CD14-positive monocyte (primary cell): Measurements from ENCODE around the gene SPSB1. TPM values are rescaled to one million over a fixed set of nuclear protein-coding genes. Genes with fewer than 3 reads are reported as not detected.

Experiments
- DNase-seq, 3 donors: peaks; one replicate each; pipeline ENCODE4 v3.0.0-alpha.2; 2011 to 2022
- H2AFZ ChIP-seq: 2 replicates; pipeline ENCODE4 v1.6.0; 2012; ENCODE audit warnings: mild to moderate bottlenecking, low read depth, low read length, inconsistent platforms; ENCODE audit not compliant: insufficient read depth, poor library complexity, severe bottlenecking
- H3K27ac ChIP-seq, 2 donors: 1 replicate in 1 of 2; 2 replicates in 1 of 2; pipeline ENCODE4 v1.5.1; 2012 to 2013; ENCODE audit warnings: low read length in 2 of 2, control low read depth in 1 of 2, inconsistent platforms in 1 of 2, low read depth in 1 of 2, mild to moderate bottlenecking in 1 of 2
- H3K27me3 ChIP-seq, 2 donors: one replicate each; pipeline versions ENCODE4 v1.6.0 to v1.6.1; 2011 to 2013; ENCODE audit warnings: low read length in 2 of 2; ENCODE audit not compliant: control insufficient read depth in 2 of 2, insufficient read depth in 2 of 2
- H3K36me3 ChIP-seq, 2 donors: replicated peaks in 1 of 2; 1 replicate in 1 of 2; 2 replicates in 1 of 2; pipeline versions ENCODE4 v1.5.1 to v1.6.1; 2012 to 2013; ENCODE audit warnings: low read length in 2 of 2, control low read depth in 1 of 2, inconsistent platforms in 1 of 2, mild to moderate bottlenecking in 1 of 2; ENCODE audit not compliant: insufficient read depth in 2 of 2, control insufficient read depth in 1 of 2
- H3K4me1 ChIP-seq, 2 donors: 1 replicate in 1 of 2; 2 replicates in 1 of 2; pipeline versions ENCODE4 v1.5.1 to v1.6.1; 2012 to 2013; ENCODE audit warnings: low read length in 2 of 2, control low read depth in 1 of 2, inconsistent platforms in 1 of 2, mild to moderate bottlenecking in 1 of 2, moderate library complexity in 1 of 2; ENCODE audit not compliant: insufficient read depth in 2 of 2, control insufficient read depth in 1 of 2
- H3K4me2 ChIP-seq: replicated peaks from 2 replicates; pipeline ENCODE3; 2012; ENCODE audit warnings: low read length, moderate library complexity, mild to moderate bottlenecking; ENCODE audit not compliant: poor library complexity, severe bottlenecking; ENCODE audit errors: extremely low read depth
- H3K4me3 ChIP-seq, 3 experiments: fragments of 200-600 bp in 1 of 3; sonication (generic) in 1 of 3; replicated peaks in 1 of 3; 1 replicate in 2 of 3; 2 replicates in 1 of 3; pipeline ENCODE4 v1.5.1; 2011 to 2013; ENCODE audit warnings: low read length in 3 of 3, mild to moderate bottlenecking in 3 of 3, control low read depth in 2 of 3, low read depth in 2 of 3, inconsistent platforms in 1 of 3, moderate library complexity in 1 of 3
- H3K79me2 ChIP-seq: 2 replicates; pipeline ENCODE4 v1.6.0; 2012; ENCODE audit warnings: mild to moderate bottlenecking, control low read depth, inconsistent platforms, low read length, moderate library complexity; ENCODE audit not compliant: insufficient read depth
- H3K9ac ChIP-seq: 2 replicates; pipeline ENCODE4 v1.6.0; 2017; ENCODE audit warnings: low read length, mild to moderate bottlenecking; ENCODE audit not compliant: insufficient read depth, poor library complexity, severe bottlenecking
- H3K9me3 ChIP-seq, 2 donors: replicated peaks in 1 of 2; 1 replicate in 1 of 2; 2 replicates in 1 of 2; pipeline versions ENCODE4 v1.5.1 to v1.6.1; 2012 to 2013; ENCODE audit warnings: low read length in 2 of 2, control low read depth in 1 of 2; ENCODE audit not compliant: control insufficient read depth in 1 of 2, insufficient read depth in 1 of 2
- H4K20me1 ChIP-seq: 2 replicates; pipeline ENCODE4 v1.6.0; 2012; ENCODE audit warnings: mild to moderate bottlenecking, low read length, control low read depth, moderate library complexity; ENCODE audit not compliant: insufficient read depth
- H3K27ac Mint-ChIP-seq, 7 donors: one replicate each; pipeline ENCODE4 v1.8.0; 2020; ENCODE audit warnings: mild to moderate bottlenecking in 7 of 7, mixed read lengths in 7 of 7, moderate library complexity in 6 of 7, inconsistent platforms in 2 of 7
- H3K27me3 Mint-ChIP-seq, 3 donors: one replicate each; pipeline ENCODE4 v1.8.0; 2021 to 2022; ENCODE audit warnings: low read depth in 3 of 3, mild to moderate bottlenecking in 3 of 3, mixed read lengths in 3 of 3, moderate library complexity in 3 of 3, inconsistent platforms in 1 of 3
- H3K36me3 Mint-ChIP-seq, 2 donors: one replicate each; pipeline ENCODE4 v1.8.0; 2020; ENCODE audit warnings: mixed read lengths in 2 of 2, inconsistent platforms in 1 of 2, mild to moderate bottlenecking in 1 of 2
- H3K4me1 Mint-ChIP-seq: one replicate; pipeline ENCODE4 v1.8.0; 2020; ENCODE audit warnings: mild to moderate bottlenecking, mixed read lengths
- H3K4me3 Mint-ChIP-seq, 2 donors: one replicate each; pipeline ENCODE4 v1.8.0; 2020; ENCODE audit warnings: mild to moderate bottlenecking in 2 of 2, mixed read lengths in 2 of 2, moderate library complexity in 1 of 2
- H3K9me3 Mint-ChIP-seq, 7 donors: one replicate each; pipeline ENCODE4 v1.8.0; 2020 to 2022; ENCODE audit warnings: mixed read lengths in 7 of 7, mild to moderate bottlenecking in 6 of 7, moderate library complexity in 6 of 7, inconsistent platforms in 2 of 7
- CTCF ChIP-seq: fragments of 200-600 bp; IDR thresholded peaks from one replicate; pipeline ENCODE4 v1.8.0; 2022; ENCODE audit warnings: antibody characterized with exemption, mild to moderate bottlenecking
- WGBS: methylation state at CpG from one replicate; pipeline ENCODE4 v1.1.5; 2013; ENCODE audit warnings: missing lambda C conversion rate; ENCODE audit not compliant: insufficient coverage; 5-methylcytosine and 5-hydroxymethylcytosine counted together
- intact Hi-C, 2 donors: fragments of 100-400 bp; cut with micrococcal nuclease; formaldehyde crosslinking; loops; one replicate each; pipeline versions ENCODE4 v1.15.0 to v1.15.1; 2023
- polyA plus RNA-seq, 3 donors: library from polyadenylated mRNA; depleted of rRNA in 1 of 3; unstranded in 2 of 3; stranded (reverse) in 1 of 3; fragments of 300-500 nt in 2 of 3; fragments of >200 nt in 1 of 3; fragmentation: Illumina TruSeq in 2 of 3; gene quantifications; 1 replicate in 2 of 3; 2 replicates in 1 of 3; pipeline ENCODE4 v1.2.3, GENCODE V29; 2012 to 2021

The SPSB1 gene
- polyA plus RNA-seq, 3 donors: 0.15 to 1.2 (median 0.29) TPM

GRCh38 chr1:9253453-9254105 lies 39.1 kb upstream of the SPSB1 start:
- no peak for DNase-seq
- intact Hi-C loops: no loop called here
- Histone ChIP-seq H3K4me1 (no peaks in the 10 kb centered on the region), H4K20me1 (peaks cover 41% of the 10 kb centered on the region), H2AFZ (no peak overlapping the region), H3K79me2 (no peaks in the 10 kb centered on the region), H3K9ac (no peak overlapping the region), H3K27ac (no peak overlapping the region), H3K4me2 (no peak overlapping the region), H3K27me3 (no peaks in the 10 kb centered on the region), H3K9me3 (peaks cover 0 to 4% of the 10 kb centered on the region in 2 donors), H3K36me3 (peaks cover 8 to 69% of the 10 kb centered on the region in 2 donors), H3K4me3 (no peak overlapping the region)
- peak overlapping the region in 1 of 7 donors; percentile 19 for H3K27ac Mint-ChIP-seq
- peaks cover 2% of the 10 kb centered on the region for H3K4me1 Mint-ChIP-seq
- peaks cover 42 to 74% of the 10 kb centered on the region in 2 donors for H3K36me3 Mint-ChIP-seq
- H3K27me3 Mint-ChIP-seq: no peaks in the 10 kb centered on the region
- no peak for TF ChIP-seq CTCF
- peaks cover 0 to 6% (median 2%) of the 10 kb centered on the region in 7 donors for H3K9me3 Mint-ChIP-seq
- no peak overlapping the region for H3K4me3 Mint-ChIP-seq
- 99% methylated on average over 8 of the region's 10 CpGs for WGBS

GRCh38 chr1:9256332-9256731 lies 36.4 kb upstream of the SPSB1 start:
- peaks cover 0 to 43% of the 10 kb centered on the region in 2 donors for H3K36me3 ChIP-seq
- peaks cover 0 to 11% of the 10 kb centered on the region in 2 donors for H3K9me3 ChIP-seq
- Mint-ChIP-seq H3K4me3 (no peak overlapping the region), H3K27ac (peak overlapping the region in 1 of 7 donors; percentile 22), H3K36me3 (peaks cover 41 to 70% of the 10 kb centered on the region in 2 donors), H3K9me3 (peaks cover 6 to 20% (median 14%) of the 10 kb centered on the region in 7 donors), H3K27me3 (no peaks in the 10 kb centered on the region), H3K4me1 (peaks cover 6% of the 10 kb centered on the region)
- H2AFZ ChIP-seq: no peak overlapping the region
- no peak overlapping the region for H3K4me3 ChIP-seq
- H3K9ac ChIP-seq: no peak overlapping the region
- peaks cover 30% of the 10 kb centered on the region for H4K20me1 ChIP-seq
- H3K79me2 ChIP-seq: no peaks in the 10 kb centered on the region
- H3K4me2 ChIP-seq: no peak overlapping the region
- 99% methylated on average over 5 of the region's 7 CpGs for WGBS
- H3K4me1 ChIP-seq: no peaks in the 10 kb centered on the region
- no peak overlapping the region for H3K27ac ChIP-seq
- no peaks in the 10 kb centered on the region for H3K27me3 ChIP-seq
- intact Hi-C loops: no loop called here
- TF ChIP-seq CTCF: no peak
- DNase-seq: no peak
